Astrocyte (in vitro differentiated cells and primary cell): ENCODE measurements around the gene CLMN. TPM values are rescaled to one million over a fixed set of nuclear protein-coding genes. Genes with fewer than 3 reads are reported as not detected.

Experiments
- DNase-seq: peaks from one replicate; pipeline ENCODE4 v3.0.0-alpha.2; 2010; ENCODE audit warnings: low read depth
- FAIRE-seq: peaks from 2 replicates; lab custom pipeline; 2011; peaks lifted over from hg19 to GRCh38; lab: Jason Lieb, UNC
- H2AFZ ChIP-seq: 2 replicates; pipeline ENCODE4 v1.6.0; 2012; ENCODE audit warnings: low read depth, low read length, inconsistent platforms
- H3K27ac ChIP-seq: 2 replicates; pipeline ENCODE4 v1.5.1; 2011; ENCODE audit warnings: low read depth, low read length, inconsistent platforms
- H3K27me3 ChIP-seq: 2 replicates; pipeline ENCODE4 v1.6.0; 2011; ENCODE audit warnings: low read length, inconsistent platforms; ENCODE audit not compliant: insufficient read depth
- H3K36me3 ChIP-seq: 2 replicates; pipeline ENCODE4 v1.5.1; 2011; ENCODE audit warnings: low read length, inconsistent platforms; ENCODE audit not compliant: insufficient read depth
- H3K4me1 ChIP-seq: 2 replicates; pipeline ENCODE4 v1.5.1; 2011; ENCODE audit warnings: low read length, inconsistent platforms; ENCODE audit not compliant: insufficient read depth
- H3K4me2 ChIP-seq: 2 replicates; pipeline ENCODE4 v1.6.0; 2012; ENCODE audit warnings: low read length, inconsistent platforms
- H3K4me3 ChIP-seq: 2 replicates; pipeline ENCODE4 v1.5.1; 2011; ENCODE audit warnings: low read depth, mild to moderate bottlenecking, low read length, inconsistent platforms; ENCODE audit not compliant: insufficient read depth
- H3K79me2 ChIP-seq: 2 replicates; pipeline ENCODE4 v1.6.0; 2012; ENCODE audit warnings: mild to moderate bottlenecking, low read length, inconsistent platforms; ENCODE audit not compliant: insufficient read depth
- H3K9ac ChIP-seq: 2 replicates; pipeline ENCODE4 v1.6.0; 2012; ENCODE audit warnings: mild to moderate bottlenecking, low read length, inconsistent platforms
- H3K9me3 ChIP-seq: 2 replicates; pipeline ENCODE4 v1.5.1; 2012; ENCODE audit warnings: low read depth, mild to moderate bottlenecking, low read length, inconsistent platforms; ENCODE audit not compliant: insufficient read depth
- H4K20me1 ChIP-seq: 2 replicates; pipeline ENCODE4 v1.6.0; 2012; ENCODE audit warnings: low read length, inconsistent platforms; ENCODE audit not compliant: insufficient read depth
- H3K27ac Mint-ChIP-seq: one replicate; pipeline ENCODE4 v1.8.0; 2021; ENCODE audit warnings: mild to moderate bottlenecking, mixed read lengths; ENCODE audit not compliant: unreplicated experiment
- H3K27me3 Mint-ChIP-seq: one replicate; pipeline ENCODE4 v1.8.0; 2021; ENCODE audit warnings: low read depth, mixed read lengths; ENCODE audit not compliant: unreplicated experiment
- H3K36me3 Mint-ChIP-seq: one replicate; pipeline ENCODE4 v1.8.0; 2021; ENCODE audit warnings: low read depth, mixed read lengths; ENCODE audit not compliant: unreplicated experiment
- H3K4me1 Mint-ChIP-seq: one replicate; pipeline ENCODE4 v1.8.0; 2021; ENCODE audit warnings: low read depth, mixed read lengths; ENCODE audit not compliant: unreplicated experiment
- H3K4me3 Mint-ChIP-seq: one replicate; pipeline ENCODE4 v1.8.0; 2021; ENCODE audit warnings: mild to moderate bottlenecking, moderate library complexity, mixed read lengths; ENCODE audit not compliant: unreplicated experiment
- H3K9me3 Mint-ChIP-seq: one replicate; pipeline ENCODE4 v1.8.0; 2021; ENCODE audit warnings: mild to moderate bottlenecking, mixed read lengths; ENCODE audit not compliant: unreplicated experiment
- CTCF ChIP-seq: IDR thresholded peaks from 2 replicates; pipeline ENCODE4 v1.5.1; 2011; ENCODE audit warnings: low read depth, mild to moderate bottlenecking, inconsistent platforms, low read length, moderate library complexity; ENCODE audit not compliant: insufficient read depth
- EZH2 ChIP-seq: IDR thresholded peaks from 2 replicates; pipeline ENCODE4 v1.6.1; 2012; ENCODE audit warnings: mild to moderate bottlenecking, low read length, inconsistent platforms; ENCODE audit not compliant: insufficient read depth
- total RNA-seq: library from RNA; stranded (reverse); gene quantifications from 2 replicates; pipeline ENCODE4 v1.2.1, GENCODE V29; 2021

The CLMN gene
- total RNA-seq, 1 donor from 2014 or later, result 14.0 TPM

GRCh38 chr14:95191445-95192199 is 128.1 kb downstream of the CLMN start:
- no peak overlapping the region for H3K4me3 Mint-ChIP-seq
- no peak for TF ChIP-seq CTCF
- TF ChIP-seq EZH2, result no peak
- FAIRE-seq (no peak), DNase-seq (no peak)
- Histone ChIP-seq H3K4me3 (no peak overlapping the region), H3K4me1 (no peaks in the 10 kb centered on the region), H3K4me2 (no peak overlapping the region), H2AFZ (no peak overlapping the region), H3K79me2 (no peaks in the 10 kb centered on the region), H4K20me1 (no peaks in the 10 kb centered on the region), H3K27me3 (no peaks in the 10 kb centered on the region), H3K9ac (no peak overlapping the region), H3K9me3 (peaks cover 4% of the 10 kb centered on the region), H3K27ac (no peak overlapping the region), H3K36me3 (no peaks in the 10 kb centered on the region)
- H3K4me1 Mint-ChIP-seq, result peaks cover 13% of the 10 kb centered on the region
- peaks cover 17% of the 10 kb centered on the region for H3K9me3 Mint-ChIP-seq
- peaks cover 11% of the 10 kb centered on the region for H3K36me3 Mint-ChIP-seq
- no peaks in the 10 kb centered on the region for H3K27me3 Mint-ChIP-seq
- no peak overlapping the region for H3K27ac Mint-ChIP-seq

GRCh38 chr14:95190857-95191256 is 128.9 kb downstream of the CLMN start:
- peaks cover 11% of the 10 kb centered on the region for H3K36me3 Mint-ChIP-seq
- H3K27me3 Mint-ChIP-seq, result no peaks in the 10 kb centered on the region
- Histone ChIP-seq H3K9ac (no peak overlapping the region), H3K9me3 (peaks cover 4% of the 10 kb centered on the region), H3K4me3 (no peak overlapping the region), H4K20me1 (no peaks in the 10 kb centered on the region), H2AFZ (no peak overlapping the region), H3K27me3 (no peaks in the 10 kb centered on the region), H3K4me2 (no peak overlapping the region), H3K4me1 (no peaks in the 10 kb centered on the region), H3K79me2 (no peaks in the 10 kb centered on the region), H3K27ac (no peak overlapping the region), H3K36me3 (no peaks in the 10 kb centered on the region)
- DNase-seq, result no peak
- H3K9me3 Mint-ChIP-seq, result peaks cover 15% of the 10 kb centered on the region
- TF ChIP-seq CTCF (no peak), EZH2 (no peak)
- no peak for FAIRE-seq
- H3K4me3 Mint-ChIP-seq, result no peak overlapping the region
- peaks cover 13% of the 10 kb centered on the region for H3K4me1 Mint-ChIP-seq
- no peak overlapping the region for H3K27ac Mint-ChIP-seq

- H3K36me3 ChIP-seq, result no peaks in the 10 kb centered on the region
- H3K4me3 ChIP-seq, result no peak overlapping the region
- no peak overlapping the region for H2AFZ ChIP-seq
- H4K20me1 ChIP-seq, result no peaks in the 10 kb centered on the region
- TF ChIP-seq CTCF (no peak), EZH2 (no peak)
- no peak overlapping the region for H3K4me2 ChIP-seq
- no peak overlapping the region for H3K4me3 Mint-ChIP-seq
- DNase-seq, result peak; percentile 18
- no peaks in the 10 kb centered on the region for H3K79me2 ChIP-seq
- H3K27me3 ChIP-seq, result no peaks in the 10 kb centered on the region
- no peak overlapping the region for H3K9ac ChIP-seq
- peaks cover 13% of the 10 kb centered on the region for H3K4me1 Mint-ChIP-seq
- H3K9me3 Mint-ChIP-seq, result peaks cover 15% of the 10 kb centered on the region
- no peaks in the 10 kb centered on the region for H3K27me3 Mint-ChIP-seq
- peaks cover 4% of the 10 kb centered on the region for H3K9me3 ChIP-seq
- H3K27ac Mint-ChIP-seq, result no peak overlapping the region
- FAIRE-seq, result no peak
- no peaks in the 10 kb centered on the region for H3K4me1 ChIP-seq
- peaks cover 14% of the 10 kb centered on the region for H3K36me3 Mint-ChIP-seq
- no peak overlapping the region for H3K27ac ChIP-seq
Measured at GRCh38 chr14:95190346-95190840, 129.3 kb downstream of the CLMN start.
